K562 (cell line): ENCODE data around the gene GJB4. TPM values are rescaled to one million over a fixed set of nuclear protein-coding genes. Genes with fewer than 3 reads are reported as not detected.
A peak's percentile ranks its signal among the peaks of the same experiment; 100 is the strongest.

Source experiments
- ATAC-seq: fragments of 200-7000 bp; cut with Tn5 transposase; 3 replicates; pipeline ENCODE4 v1.9.1; 2020; ENCODE audit warnings: moderate library complexity
- BruUV-seq: library from RNA; stranded (reverse); fragments of 400-500 nt; replicated peaks from 2 replicates; lab custom pipeline; 2021; lab: Mats Ljungman, UMichigan
- CTCF ChIA-PET: fragments of 300-600 bp; formaldehyde crosslinking; extraction: SDS; loops from one replicate; lab custom pipeline; 2021; ENCODE audit warnings: low intra/inter-chr PET ratio; lab: Yijun Ruan, JAX
- POLR2A ChIA-PET: fragments of 300-600, 350-650 bp; sonication (Branson Sonifier 250); formaldehyde crosslinking; extraction: SDS; loops from one replicate; lab custom pipeline; 2021; ENCODE audit warnings: antibody characterized with exemption, inconsistent platforms; lab: Yijun Ruan, JAX
- DNase-seq, 4 experiments: peaks; one replicate each; pipeline versions ENCODE4 v3.0.0 to v3.0.0-alpha.2; 2011 to 2018; ENCODE audit warnings: low spot score in 3 of 4, mixed read lengths in 3 of 4; ENCODE audit errors: extremely low read depth in 1 of 4
- FAIRE-seq: peaks from 2 replicates; lab custom pipeline; 2011; peaks lifted over from hg19 to GRCh38; lab: Jason Lieb, UNC
- H2AFZ ChIP-seq: 2 replicates; pipeline ENCODE4 v1.6.0; 2011; ENCODE audit warnings: low read depth, low read length, control low read depth, inconsistent platforms
- H3K27ac ChIP-seq: fragments of 200-600 bp; 3 replicates; pipeline ENCODE4 v1.8.0; 2011; ENCODE audit warnings: low read depth, mild to moderate bottlenecking, control low read depth, inconsistent platforms, low read length, moderate library complexity, mixed read lengths; ENCODE audit errors: extremely low read depth
- H3K27me3 ChIP-seq, 2 experiments: fragments of 300-600 bp in 1 of 2; 2 replicates in 1 of 2; 3 replicates in 1 of 2; pipeline versions ENCODE4 v1.6.0 to v1.8.0; 2011; ENCODE audit warnings: inconsistent platforms in 2 of 2, low read length in 2 of 2, mild to moderate bottlenecking in 1 of 2, mixed read lengths in 1 of 2, moderate library complexity in 1 of 2; ENCODE audit not compliant: control insufficient read depth in 2 of 2, insufficient read depth in 2 of 2
- H3K36me3 ChIP-seq: fragments of 300-600 bp; 3 replicates; pipeline ENCODE4 v1.8.0; 2011; ENCODE audit warnings: mild to moderate bottlenecking, low read length, inconsistent platforms; ENCODE audit not compliant: control insufficient read depth, insufficient read depth
- H3K4me1 ChIP-seq, 2 experiments: fragments of 200-600 bp in 1 of 2; replicated peaks in 1 of 2; 2 replicates in 1 of 2; 3 replicates in 1 of 2; pipeline versions ENCODE4 v1.5.1 to v1.8.0; 2011; ENCODE audit warnings: inconsistent platforms in 2 of 2, low read length in 2 of 2, mild to moderate bottlenecking in 1 of 2, mixed read lengths in 1 of 2, moderate library complexity in 1 of 2; ENCODE audit not compliant: control insufficient read depth in 2 of 2, insufficient read depth in 2 of 2
- H3K4me2 ChIP-seq: 2 replicates; pipeline ENCODE4 v1.6.1; 2011; ENCODE audit warnings: low read length, control low read depth, inconsistent platforms, mixed read lengths; ENCODE audit not compliant: insufficient read depth
- H3K4me3 ChIP-seq: fragments of 200-600 bp; sonication (generic), shearing (Covaris generic); 2 replicates; pipeline ENCODE4 v1.5.1; 2016; ENCODE audit warnings: control low read depth, inconsistent platforms
- H3K79me2 ChIP-seq: fragments of 200-600 bp; 3 replicates; pipeline ENCODE4 v1.8.0; 2011; ENCODE audit warnings: low read length, inconsistent platforms; ENCODE audit not compliant: control insufficient read depth, insufficient read depth
- H3K9ac ChIP-seq, 2 experiments: 2 replicates each; pipeline versions ENCODE4 v1.6.0 to v1.6.1; 2011; ENCODE audit warnings: low read depth in 2 of 2, low read length in 2 of 2, control low read depth in 1 of 2, inconsistent platforms in 1 of 2, mild to moderate bottlenecking in 1 of 2, mixed read lengths in 1 of 2; ENCODE audit not compliant: insufficient read depth in 1 of 2
- H3K9me1 ChIP-seq: one replicate; pipeline ENCODE4 v1.6.0; 2011; ENCODE audit warnings: inconsistent platforms, mild to moderate bottlenecking, low read length, moderate library complexity; ENCODE audit not compliant: control insufficient read depth, insufficient read depth
- H3K9me3 ChIP-seq: replicated peaks from 2 replicates; pipeline ENCODE4 v1.5.1; 2011; ENCODE audit warnings: low read depth, low read length, inconsistent platforms; ENCODE audit not compliant: control insufficient read depth, insufficient read depth
- H4K20me1 ChIP-seq: replicated peaks from 2 replicates; pipeline ENCODE4 v1.6.1; 2011; ENCODE audit warnings: low read length, inconsistent platforms, mixed read lengths; ENCODE audit not compliant: control insufficient read depth, insufficient read depth
- MAZ ChIP-seq, 2 experiments: fragments of 450-650 bp in 1 of 2; sonication (generic) in 1 of 2; formaldehyde crosslinking; IDR thresholded peaks in 1 of 2; conservative IDR thresholded peaks in 1 of 2; 2 replicates each; pipeline versions ENCODE4 v1.4.0 to v1.5.0; 2020; ENCODE audit warnings: mild to moderate bottlenecking in 1 of 2, missing genetic modification reagents in 1 of 2
- POLR2G ChIP-seq: fragments of 200-400 bp; formaldehyde crosslinking; IDR thresholded peaks from 2 replicates; pipeline ENCODE4 v1.6.1; 2017; ENCODE audit warnings: low read depth, mild to moderate bottlenecking, antibody characterized with exemption, low read length, moderate library complexity
- POLR2H ChIP-seq: IDR thresholded peaks from 2 replicates; pipeline ENCODE4 v1.6.1; 2016; ENCODE audit warnings: missing genetic modification characterization, low read depth, mild to moderate bottlenecking, control low read depth, missing compliant biosample characterization, moderate library complexity
- ZNF3 ChIP-seq: fragments of 250-450 bp; sonication (Bioruptor Pico); IDR thresholded peaks from 2 replicates; pipeline ENCODE4 v1.5.0; 2021; ENCODE audit warnings: mild to moderate bottlenecking, moderate library complexity
- WGBS: fragments of 100-300 bp; shearing (Covaris generic); methylation state at CpG from one replicate; pipeline ENCODE4 v1.1.6; 2016; ENCODE audit warnings: low coverage, mixed read lengths; ENCODE audit not compliant: insufficient coverage; ENCODE audit errors: missing lambda C conversion rate; 5-methylcytosine and 5-hydroxymethylcytosine counted together
- in situ Hi-C: fragments of 300-500 bp; cut with MboI; formaldehyde crosslinking; loops from 4 replicates; pipeline ENCODE4 v1.15.0; 2018; ENCODE audit warnings: inconsistent platforms, mixed read lengths
- intact Hi-C: fragments of 100-400 bp; cut with micrococcal nuclease; formaldehyde crosslinking; loops from 2 replicates; pipeline ENCODE4 v1.14.2; 2022
- polyA plus RNA-seq, 8 experiments: library from polyadenylated mRNA; depleted of rRNA in 4 of 8; stranded (reverse) in 5 of 8; unstranded in 3 of 8; fragments of >200 nt; fragmentation: Nextera tagmentation in 2 of 8; fragmentation: Illumina TruSeq in 1 of 8; extraction: Ambion mirVana in 2 of 8; extraction: Trizol in 1 of 8; gene quantifications; 2 replicates each; pipeline versions ENCODE4 v1.2.1 to v1.2.3, GENCODE V29; 2011 to 2014; ENCODE audit warnings: inconsistent platforms in 1 of 8, missing spikeins in 1 of 8
- total RNA-seq, 7 experiments: library from RNA; depleted of rRNA in 6 of 7; stranded (reverse); fragments of >200 nt in 6 of 7; fragmentation: Illumina TruSeq in 2 of 7; extraction: Trizol in 2 of 7; gene quantifications; 2 replicates each; pipeline versions ENCODE4 v1.2.1 to v1.2.3, GENCODE V29; 2011 to 2021; ENCODE audit warnings: low replicate concordance in 1 of 7
- TF ChIP-seq, protein P1 (sequence below), 2 experiments: fragments of 250-450 bp in 1 of 2; fragments of 450-650 bp in 1 of 2; sonication (Bioruptor Pico) in 1 of 2; IDR thresholded peaks; 2 replicates each; pipeline versions ENCODE4 v1.6.1 to v1.8.0; 2016 to 2021; ENCODE audit warnings: mild to moderate bottlenecking in 2 of 2, moderate library complexity in 2 of 2, missing compliant biosample characterization in 1 of 2, missing genetic modification characterization in 1 of 2

GJB4 gene
- total and polyA plus RNA-seq, 9 of the 15 experiments (the other 6 are each of a cell fraction or from before 2014, with no cell fraction given): 0.03 TPM; not detected in 8

DNA sequence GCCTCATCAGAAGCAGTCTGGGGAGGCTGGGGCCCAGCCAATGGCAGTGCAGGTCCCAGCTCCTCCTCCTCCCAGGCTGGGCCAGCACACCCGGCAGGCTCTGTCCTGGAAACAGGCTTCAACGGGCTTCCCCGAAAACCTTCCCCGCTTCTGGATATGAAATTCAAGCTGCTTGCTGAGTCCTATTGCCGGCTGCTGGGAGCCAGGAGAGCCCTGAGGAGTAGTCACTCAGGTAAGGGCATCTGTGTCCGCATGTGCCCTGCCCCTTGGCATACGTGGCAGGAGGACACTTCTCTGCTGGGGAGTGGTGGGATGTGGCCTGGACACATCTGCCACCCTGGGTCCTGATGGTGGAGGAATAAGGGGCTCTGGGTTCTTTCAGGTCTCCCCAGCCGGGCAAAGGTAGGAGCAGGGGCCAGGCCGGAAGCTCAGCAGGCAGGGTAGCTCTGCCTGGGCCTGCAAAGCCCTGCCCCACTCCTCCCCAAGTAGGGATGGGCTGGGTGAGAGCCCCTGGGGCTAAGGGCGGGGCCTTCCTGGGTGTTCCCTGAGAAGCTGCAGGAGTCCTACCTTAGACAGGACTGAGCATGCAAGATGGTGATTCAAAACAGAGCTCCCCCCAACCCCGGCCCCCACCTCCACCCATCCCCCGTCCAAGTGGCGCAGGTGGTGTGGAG, 4.4 kb upstream of the GJB4 start, which contains the start of gene GJB5:
GJB5 (plus strand) TSS at position 84 of the 674 bp plus-strand sequence. CDS start 2,284 bp downstream, outside the sequence.
- POLR2A ChIA-PET: interaction anchor here (0.8 to 0.9 kb wide), 2 partner anchors 20 to 30 kb away, joined by 3 read pairs; no protein-coding TSS in a partner anchor
- Histone ChIP-seq H3K9me1 (no peaks in the 10 kb centered on the region), H3K9ac (peak within 1 kb of the TSS in 1 of 2 experiments; percentile 32; a peak in 1 of 4 replicates), H3K27ac (no peak within 1 kb of the TSS), H3K4me2 (no peak within 1 kb of the TSS), H3K27me3 (peaks cover 32 to 51% of the 10 kb centered on the region in 2 experiments; a peak in 4 of 5 replicates), H2AFZ (no peak within 1 kb of the TSS), H3K4me3 (no peak within 1 kb of the TSS), H3K9me3 (no peaks in the 10 kb centered on the region)
- intact Hi-C loops: no loop called here
- WGBS: under 1% methylated on average over 10 of the region's 13 CpGs
- in situ Hi-C loops: no loop called here
- BruUV-seq: no TSS peak
- FAIRE-seq (no peak), ATAC-seq (no peak)
- no peak for TF ChIP-seq POLR2G
- TF ChIP-seq, all 486 proteins: peak for 0
- no peaks in the 10 kb centered on the region for H3K4me1 ChIP-seq
- H4K20me1 ChIP-seq: no peaks in the 10 kb centered on the region; the same call in 1 of the 2 replicates
- no peaks in the 10 kb centered on the region for H3K79me2 ChIP-seq
- CTCF ChIA-PET: no interaction called here
- no peak for DNase-seq
- H3K36me3 ChIP-seq: no peaks in the 10 kb centered on the region

GRCh38 chr1:34755961-34756360, 3.6 kb upstream of the GJB4 start:
- no peaks in the 10 kb centered on the region; the same call in 1 of the 2 replicates for H4K20me1 ChIP-seq
- H3K9me1 ChIP-seq: no peaks in the 10 kb centered on the region
- no peak for DNase-seq
- H3K27me3 ChIP-seq: peaks cover 33 to 59% of the 10 kb centered on the region in 2 experiments; a peak in 4 of 5 replicates
- H3K36me3 ChIP-seq: no peaks in the 10 kb centered on the region
- H3K4me2 ChIP-seq: no peak overlapping the region
- H3K79me2 ChIP-seq: no peaks in the 10 kb centered on the region
- H3K9me3 ChIP-seq: no peaks in the 10 kb centered on the region
- H2AFZ ChIP-seq: no peak overlapping the region
- no peak for FAIRE-seq
- no TSS peak for BruUV-seq
- H3K9ac ChIP-seq: no peak overlapping the region
- 17% methylated on average over 6 of the region's 6 CpGs for WGBS
- no peak overlapping the region for H3K27ac ChIP-seq
- TF ChIP-seq POLR2H (tag) (no peak), ZNF3 (CRISPR knock-in tag) (no peak), MAZ (CRISPR knock-in tag; conservative IDR thresholded peaks at IDR 0.05 in 1 of 2, IDR thresholded peaks at IDR 0.05 in 1 of 2) (no peak)
- TF ChIP-seq, protein P1, sequence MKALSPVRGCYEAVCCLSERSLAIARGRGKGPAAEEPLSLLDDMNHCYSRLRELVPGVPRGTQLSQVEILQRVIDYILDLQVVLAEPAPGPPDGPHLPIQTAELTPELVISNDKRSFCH (CRISPR knock-in tag; IDR thresholded peaks at IDR 0.05): no peak
- TF ChIP-seq, protein P1 (tag; IDR thresholded peaks at IDR 0.05): no peak
- POLR2A ChIA-PET: interaction anchor here (0.8 to 1.0 kb wide), 2 partner anchors 15 to 21 kb away, joined by 3 read pairs; no protein-coding TSS in a partner anchor
- H3K4me1 ChIP-seq: no peaks in the 10 kb centered on the region
- CTCF ChIA-PET: no interaction called here
- H3K4me3 ChIP-seq: no peak overlapping the region
- ATAC-seq: no peak
- in situ Hi-C loops: no loop called here
- intact Hi-C loops: no loop called here
